ENCODE results near the gene TRMT112.
A peak's percentile ranks its signal among the peaks of the same experiment; 100 is the strongest.

The TRMT112 gene

DNA sequence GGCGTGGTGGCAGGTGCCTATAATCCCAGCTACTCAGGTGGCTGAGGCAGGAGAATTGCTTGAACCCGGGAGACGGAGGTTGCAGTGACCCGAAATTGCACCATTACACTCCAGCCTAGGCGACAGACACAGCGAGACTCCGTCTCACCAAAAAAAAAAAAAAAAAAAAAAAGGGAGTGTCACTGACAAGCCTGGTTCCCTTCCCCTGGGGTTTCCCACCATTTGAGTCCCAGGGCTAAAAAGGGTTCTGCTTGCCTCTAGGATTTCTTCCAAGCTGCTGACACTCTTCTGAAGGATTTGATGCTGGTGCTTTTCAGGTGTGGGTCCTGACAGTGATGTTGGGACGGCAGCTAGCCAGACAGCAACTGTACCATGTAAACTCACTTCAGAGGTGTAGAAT is 21.4 kb upstream of the TRMT112 start:
- Histone ChIP-seq H3K9ac (ENCODE audit: low read length) (peak overlapping the region; percentile 75; the same call in 1 of the 2 replicates), H3K4me3 (ENCODE audit: low read depth, low read length, poor library complexity, severe bottlenecking) (peak overlapping the region; percentile 70), H3K36me3 (ENCODE audit: insufficient read depth, low read length) (peaks cover 16% of the 10 kb centered on the region; the same call in 1 of the 2 replicates), H2AFZ (ENCODE audit: low read length) (no peak overlapping the region), H3K4me1 (ENCODE audit: insufficient read depth, low read length, severe bottlenecking) (peaks cover 39% of the 10 kb centered on the region), H3K9me2 (ENCODE audit: low read depth, low read length) (no peaks in the 10 kb centered on the region), H4K20me1 (ENCODE audit: insufficient read depth, low read length) (no peaks in the 10 kb centered on the region), H3K27me3 (ENCODE audit: insufficient read depth, low read length) (no peaks in the 10 kb centered on the region), H3K27ac (ENCODE audit: low read depth, low read length, poor library complexity, severe bottlenecking) (peak overlapping the region; percentile 79), H3K79me2 (ENCODE audit: insufficient read depth, low read length) (no peaks in the 10 kb centered on the region), H3K4me2 (ENCODE audit: low read length) (peak overlapping the region; percentile 93), H3K9me3 (ENCODE audit: low read length) (no peaks in the 10 kb centered on the region), H3F3A (ENCODE audit: insufficient read depth, low read length) (no peaks in the 10 kb centered on the region)
- TF ChIP-seq EZH2 (IDR thresholded peaks at IDR 0.05; ENCODE audit: borderline replicate concordance, low read length), result no peak
- TF ChIP-seq, protein P1, sequence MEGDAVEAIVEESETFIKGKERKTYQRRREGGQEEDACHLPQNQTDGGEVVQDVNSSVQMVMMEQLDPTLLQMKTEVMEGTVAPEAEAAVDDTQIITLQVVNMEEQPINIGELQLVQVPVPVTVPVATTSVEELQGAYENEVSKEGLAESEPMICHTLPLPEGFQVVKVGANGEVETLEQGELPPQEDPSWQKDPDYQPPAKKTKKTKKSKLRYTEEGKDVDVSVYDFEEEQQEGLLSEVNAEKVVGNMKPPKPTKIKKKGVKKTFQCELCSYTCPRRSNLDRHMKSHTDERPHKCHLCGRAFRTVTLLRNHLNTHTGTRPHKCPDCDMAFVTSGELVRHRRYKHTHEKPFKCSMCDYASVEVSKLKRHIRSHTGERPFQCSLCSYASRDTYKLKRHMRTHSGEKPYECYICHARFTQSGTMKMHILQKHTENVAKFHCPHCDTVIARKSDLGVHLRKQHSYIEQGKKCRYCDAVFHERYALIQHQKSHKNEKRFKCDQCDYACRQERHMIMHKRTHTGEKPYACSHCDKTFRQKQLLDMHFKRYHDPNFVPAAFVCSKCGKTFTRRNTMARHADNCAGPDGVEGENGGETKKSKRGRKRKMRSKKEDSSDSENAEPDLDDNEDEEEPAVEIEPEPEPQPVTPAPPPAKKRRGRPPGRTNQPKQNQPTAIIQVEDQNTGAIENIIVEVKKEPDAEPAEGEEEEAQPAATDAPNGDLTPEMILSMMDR (IDR thresholded peaks at IDR 0.05; ENCODE audit: low read length), result no peak

DNA sequence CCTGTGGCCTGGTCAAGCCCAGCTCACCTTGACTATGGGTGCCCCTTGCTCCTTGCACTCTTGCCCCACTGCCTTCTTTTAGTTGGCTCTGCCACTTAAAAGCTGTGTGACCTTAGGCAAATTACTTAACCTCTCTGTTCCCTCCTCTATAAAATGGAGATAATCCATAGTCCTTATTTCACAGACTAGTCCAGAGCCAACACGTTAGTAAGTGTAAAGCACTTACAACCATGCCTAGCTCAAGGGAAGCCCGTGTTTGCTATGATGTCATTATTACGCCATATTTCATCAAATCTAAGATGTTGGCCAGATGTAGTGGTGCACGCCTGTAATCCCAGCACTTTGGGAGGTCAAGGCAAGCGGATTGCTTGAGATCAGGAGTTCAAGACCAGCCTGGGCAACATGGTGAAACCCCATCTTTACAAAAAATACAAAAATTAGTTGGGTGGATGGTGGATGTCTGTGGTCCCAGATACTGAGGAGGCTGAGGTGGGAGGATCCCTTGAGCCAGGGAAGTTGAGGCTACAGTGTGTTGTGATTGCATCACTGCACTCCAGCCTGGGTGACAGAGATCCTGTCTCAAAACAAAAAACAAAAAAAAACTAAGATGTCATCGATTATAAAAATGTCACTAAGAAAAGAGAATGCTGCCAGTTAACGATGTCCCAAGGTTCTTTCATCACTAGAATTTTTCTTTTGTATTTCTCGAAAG is 20.3 kb upstream of the TRMT112 start:
- Histone ChIP-seq H3F3A (ENCODE audit: insufficient read depth, low read length) (no peaks in the 10 kb centered on the region), H3K9me2 (ENCODE audit: low read depth, low read length) (no peaks in the 10 kb centered on the region), H3K36me3 (ENCODE audit: insufficient read depth, low read length) (peaks cover 9% of the 10 kb centered on the region; the same call in 1 of the 2 replicates), H3K4me1 (ENCODE audit: insufficient read depth, low read length, severe bottlenecking) (peaks cover 39% of the 10 kb centered on the region), H3K79me2 (ENCODE audit: insufficient read depth, low read length) (no peaks in the 10 kb centered on the region), H3K4me3 (ENCODE audit: low read depth, low read length, poor library complexity, severe bottlenecking) (no peak overlapping the region), H3K27ac (ENCODE audit: low read depth, low read length, poor library complexity, severe bottlenecking) (peak overlapping the region; percentile 26), H2AFZ (ENCODE audit: low read length) (no peak overlapping the region), H3K9me3 (ENCODE audit: low read length) (no peaks in the 10 kb centered on the region), H3K4me2 (ENCODE audit: low read length) (no peak overlapping the region), H3K9ac (ENCODE audit: low read length) (no peak overlapping the region), H4K20me1 (ENCODE audit: insufficient read depth, low read length) (no peaks in the 10 kb centered on the region), H3K27me3 (ENCODE audit: insufficient read depth, low read length) (no peaks in the 10 kb centered on the region)
- TF ChIP-seq, protein P1 (IDR thresholded peaks at IDR 0.05; ENCODE audit: low read length), result no peak
- TF ChIP-seq EZH2 (IDR thresholded peaks at IDR 0.05; ENCODE audit: borderline replicate concordance, low read length), result no peak

DNA sequence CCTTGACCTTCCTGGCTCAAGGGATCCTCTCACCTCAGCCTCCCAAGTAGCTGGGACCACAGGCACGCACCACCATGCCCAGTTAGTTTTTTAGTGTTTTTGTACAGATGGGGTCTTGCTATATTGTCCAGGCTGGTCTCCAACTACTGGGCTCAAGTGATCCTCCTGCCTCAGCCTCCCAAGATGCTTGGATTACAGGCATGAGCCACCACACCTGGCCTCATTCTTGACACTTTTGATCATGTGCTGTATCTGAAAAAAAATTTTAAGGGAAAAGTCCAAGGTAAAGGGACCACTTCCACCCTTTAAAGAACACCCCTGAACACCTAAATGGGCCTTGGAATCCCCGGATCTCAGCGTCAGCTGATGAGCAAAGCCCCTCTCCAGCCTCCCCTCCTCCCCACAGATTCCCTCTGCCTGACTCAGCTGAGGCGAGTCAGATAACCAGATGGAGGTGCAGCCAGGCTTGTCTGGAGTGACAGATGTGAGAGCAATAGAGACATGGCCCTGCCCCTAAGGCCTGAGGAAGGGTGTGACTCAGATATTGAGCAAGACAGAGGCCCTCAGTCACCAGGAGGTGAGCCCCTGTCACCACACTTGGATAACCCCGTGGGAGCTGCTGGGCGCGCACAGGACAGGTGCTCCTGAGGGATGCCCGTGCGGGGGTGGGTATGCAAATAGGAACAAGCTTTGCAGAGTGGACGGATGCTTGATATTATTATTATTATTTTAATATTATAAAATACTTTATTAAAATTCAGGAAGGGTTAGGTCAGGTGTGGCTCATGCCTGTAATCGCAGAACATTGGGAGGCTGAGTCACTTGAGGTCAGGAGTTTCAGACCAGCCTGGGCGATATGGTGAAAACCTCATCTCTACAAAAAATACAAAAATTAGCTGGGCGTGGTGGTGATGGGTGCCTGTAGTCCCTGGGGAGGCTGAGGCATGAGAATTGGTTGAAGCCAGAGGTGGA is 17.7 kb upstream of the TRMT112 start:
- Histone ChIP-seq H3K27me3 (ENCODE audit: insufficient read depth, low read length) (no peaks in the 10 kb centered on the region), H3K4me1 (ENCODE audit: insufficient read depth, low read length, severe bottlenecking) (peaks cover 31% of the 10 kb centered on the region), H2AFZ (ENCODE audit: low read length) (no peak overlapping the region), H3K27ac (ENCODE audit: low read depth, low read length, poor library complexity, severe bottlenecking) (peak overlapping the region; percentile 47), H3K36me3 (ENCODE audit: insufficient read depth, low read length) (peaks cover 9% of the 10 kb centered on the region; the same call in 1 of the 2 replicates), H3K9me3 (ENCODE audit: low read length) (no peaks in the 10 kb centered on the region), H3F3A (ENCODE audit: insufficient read depth, low read length) (no peaks in the 10 kb centered on the region), H3K9ac (ENCODE audit: low read length) (no peak overlapping the region), H3K9me2 (ENCODE audit: low read depth, low read length) (no peaks in the 10 kb centered on the region), H3K4me3 (ENCODE audit: low read depth, low read length, poor library complexity, severe bottlenecking) (no peak overlapping the region), H4K20me1 (ENCODE audit: insufficient read depth, low read length) (no peaks in the 10 kb centered on the region), H3K4me2 (ENCODE audit: low read length) (no peak overlapping the region; the same call in 1 of the 2 replicates), H3K79me2 (ENCODE audit: insufficient read depth, low read length) (no peaks in the 10 kb centered on the region)
- TF ChIP-seq, protein P1 (IDR thresholded peaks at IDR 0.05; ENCODE audit: low read length), result no peak
- no peak for TF ChIP-seq EZH2 (IDR thresholded peaks at IDR 0.05; ENCODE audit: borderline replicate concordance, low read length)
